Measurements from ENCODE around the gene CCDC85C.

The CCDC85C gene

DNA sequence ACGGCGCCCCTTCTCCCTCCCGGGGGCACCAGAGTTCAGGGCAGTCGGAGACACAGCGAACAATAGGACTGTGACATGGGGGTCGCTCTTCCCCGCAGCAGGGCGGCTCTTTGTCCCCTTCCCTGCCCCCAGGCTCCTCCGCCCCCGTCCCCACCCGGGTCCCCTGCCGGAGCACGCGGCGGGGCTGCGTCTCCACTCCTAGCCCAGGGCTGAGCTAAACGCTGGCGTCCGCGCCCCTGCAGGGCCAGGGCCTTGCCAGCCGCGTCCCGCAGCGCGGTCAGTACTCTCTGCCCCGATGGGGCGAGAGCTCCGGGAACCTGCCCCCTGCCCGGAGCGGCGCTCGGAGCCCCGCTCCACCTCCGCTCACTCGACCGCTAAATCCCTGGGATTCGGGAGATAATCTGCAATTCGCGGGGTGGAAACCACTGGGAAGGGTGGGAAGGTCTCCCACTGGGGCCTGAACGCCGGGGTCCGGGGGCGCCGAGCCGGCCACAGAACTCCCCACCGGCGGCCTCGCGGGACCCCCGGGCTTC, 825 bp upstream of the CCDC85C start:
- no peak for DNase-seq

DNA sequence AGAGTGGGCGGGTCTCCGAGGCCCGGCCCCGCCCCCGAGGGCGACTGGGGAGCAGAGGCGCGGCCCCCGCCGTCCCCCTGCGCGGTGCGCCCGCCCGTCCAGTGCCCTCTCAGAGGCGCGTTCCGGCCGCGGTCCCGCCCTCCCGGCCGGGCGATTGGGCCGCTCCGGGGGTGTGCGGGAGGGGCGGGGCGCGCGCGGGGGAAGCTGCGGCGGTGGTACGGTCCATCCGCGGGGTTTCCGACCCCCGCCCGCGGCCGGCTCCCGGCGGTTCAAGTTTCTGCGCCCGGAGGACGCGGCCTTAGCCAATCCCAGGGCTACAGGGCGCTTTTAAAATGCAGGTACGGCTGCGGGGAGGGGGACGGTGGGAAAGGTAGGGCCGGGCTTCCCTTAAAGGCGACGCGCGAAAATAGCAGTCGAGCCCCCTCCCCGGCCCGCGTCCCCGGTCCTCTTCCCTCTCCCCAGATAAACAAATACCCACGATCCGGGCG, 315 bp upstream of the CCDC85C start:
- peak; percentile 95 for DNase-seq

DNA sequence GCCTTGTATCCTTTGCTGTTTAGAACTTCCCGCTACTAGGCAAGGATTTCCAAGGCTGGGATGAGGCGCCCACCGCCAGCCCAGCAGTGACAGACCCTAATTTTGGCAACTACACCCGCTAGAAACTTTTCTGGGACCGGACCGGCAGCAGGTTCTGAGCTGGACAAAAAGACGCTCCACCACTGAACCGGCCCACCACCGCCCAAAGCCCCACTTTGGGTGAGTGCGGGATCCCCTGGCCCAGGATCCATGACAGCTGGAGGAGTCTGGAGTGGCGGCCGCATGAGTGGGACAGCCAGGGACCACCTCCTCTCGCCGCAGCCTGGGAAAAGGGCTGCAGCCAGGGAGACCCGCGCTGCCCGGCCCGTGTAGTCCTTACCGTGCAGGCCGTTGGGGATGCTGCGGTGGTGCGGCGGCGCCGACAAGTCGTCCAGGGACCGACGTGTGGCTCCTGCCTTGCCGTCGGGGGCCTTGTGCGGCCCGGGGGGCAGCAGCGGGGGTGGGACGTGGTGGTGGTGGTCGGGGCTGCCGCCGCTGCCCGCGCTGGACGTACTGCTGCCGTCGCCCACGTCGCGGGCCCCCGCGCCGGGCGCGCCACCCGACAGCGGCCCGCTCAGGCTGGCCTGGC, 1.1 kb downstream of the CCDC85C start:
- no peak for DNase-seq

DNA sequence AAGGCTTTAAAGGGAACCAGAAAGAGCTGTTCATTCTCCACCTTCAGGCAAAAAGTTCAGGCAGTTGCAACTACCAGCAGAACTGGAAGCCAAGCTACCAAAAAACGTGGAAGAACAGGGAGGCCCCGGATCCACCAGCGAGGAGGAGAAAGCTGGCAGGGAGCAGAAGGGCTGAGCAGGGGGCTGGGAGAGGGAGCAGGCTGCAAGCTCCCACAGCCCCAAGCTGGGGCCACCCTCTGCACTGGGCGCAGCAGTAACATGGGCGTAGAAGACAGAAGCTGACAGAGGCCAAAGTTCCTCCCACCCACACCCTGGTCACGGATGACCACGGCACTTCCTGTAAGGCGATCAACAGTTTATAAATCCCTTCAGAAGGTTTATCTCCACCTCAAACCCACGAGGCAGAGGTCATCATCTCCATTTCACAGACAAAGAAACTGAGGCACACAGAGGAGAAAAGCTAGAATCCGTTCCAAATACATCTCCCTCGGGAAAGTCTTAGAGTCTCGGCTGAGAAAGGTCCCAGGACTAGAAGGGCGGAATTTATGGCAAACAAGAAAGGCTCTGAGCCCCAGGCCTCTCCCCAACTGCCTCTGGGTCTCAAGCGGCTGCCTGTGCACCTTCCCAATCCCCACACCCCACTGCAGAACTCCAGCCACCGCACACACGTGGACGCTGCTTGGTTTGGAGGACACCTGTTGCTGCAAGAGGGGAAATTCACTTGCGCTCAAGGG, 1.8 kb downstream of the CCDC85C start:
- no peak for DNase-seq

DNA sequence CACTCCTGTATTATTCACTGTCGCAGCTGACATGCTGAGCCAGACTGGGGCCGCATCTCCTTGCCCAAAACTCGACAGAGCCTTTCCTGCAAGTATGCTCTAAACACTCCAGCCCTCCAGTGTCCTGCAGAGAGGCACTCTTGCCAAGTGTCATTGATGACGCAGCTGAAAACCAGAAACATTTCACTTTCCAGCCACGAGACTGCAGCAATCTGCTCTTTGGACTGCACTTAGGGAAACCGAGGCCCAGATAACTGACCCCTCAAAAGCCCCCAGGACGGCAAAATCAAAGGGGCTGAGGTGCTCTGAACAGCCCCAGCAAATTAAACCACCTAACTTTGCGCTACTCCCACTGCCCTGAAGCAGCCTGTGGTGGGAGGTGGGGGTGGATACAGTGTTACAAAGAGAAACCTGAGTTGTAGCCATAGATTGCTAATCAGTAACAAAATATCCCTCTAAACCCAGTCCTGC, 2.6 kb downstream of the CCDC85C start:
- no peak for DNase-seq

DNA sequence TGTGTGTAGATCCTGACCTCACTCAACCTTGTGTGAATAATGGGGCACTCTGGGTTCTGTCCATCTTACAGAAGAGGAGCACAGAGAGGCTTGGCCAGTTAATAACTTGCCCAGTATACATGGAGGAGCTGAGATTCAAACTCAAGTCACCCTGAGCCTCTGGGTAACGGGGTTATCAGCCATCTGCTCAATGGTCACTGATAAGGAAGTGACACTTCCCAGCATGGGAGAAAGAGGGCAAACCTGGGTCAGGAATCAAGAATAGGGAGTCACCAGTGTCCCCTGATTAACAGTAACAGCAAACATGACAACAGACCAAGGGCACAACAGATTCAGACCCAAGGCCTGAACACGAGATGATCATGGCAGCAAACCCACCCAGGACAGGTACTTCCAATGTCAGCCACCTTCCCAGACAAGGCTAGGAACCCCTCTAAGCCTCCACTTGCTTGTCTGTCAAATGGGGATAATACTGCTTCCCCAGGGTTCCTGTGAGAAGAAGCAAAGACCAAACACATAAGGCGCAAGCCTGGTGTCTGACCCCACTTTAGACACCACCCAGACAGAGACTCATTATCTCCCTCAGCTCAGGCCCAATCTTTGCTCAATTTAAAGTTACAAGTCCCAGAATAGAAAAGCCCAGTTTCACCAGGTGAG, 3.6 kb downstream of the CCDC85C start:
- DNase-seq = no peak

DNA sequence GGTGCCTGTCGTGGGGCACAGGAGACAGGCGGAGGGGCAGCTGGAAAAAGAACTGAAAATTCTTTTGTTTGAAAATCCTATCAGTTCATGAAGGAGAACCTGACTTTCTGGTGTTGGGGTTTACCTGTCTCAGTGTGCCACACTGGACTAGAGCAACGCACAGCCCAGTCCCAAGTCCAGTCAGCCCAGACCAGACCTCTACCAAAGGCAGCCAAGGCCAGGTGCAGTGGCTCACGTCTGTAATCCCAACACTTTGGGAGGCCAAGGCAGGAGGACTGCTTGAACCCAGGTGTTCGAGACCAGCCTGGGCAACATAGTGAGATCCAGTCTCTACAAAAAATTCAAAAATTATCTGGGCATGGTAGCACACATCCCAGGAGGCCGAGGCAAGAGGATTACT, 4.6 kb downstream of the CCDC85C start:
- DNase-seq = no peak

DNA sequence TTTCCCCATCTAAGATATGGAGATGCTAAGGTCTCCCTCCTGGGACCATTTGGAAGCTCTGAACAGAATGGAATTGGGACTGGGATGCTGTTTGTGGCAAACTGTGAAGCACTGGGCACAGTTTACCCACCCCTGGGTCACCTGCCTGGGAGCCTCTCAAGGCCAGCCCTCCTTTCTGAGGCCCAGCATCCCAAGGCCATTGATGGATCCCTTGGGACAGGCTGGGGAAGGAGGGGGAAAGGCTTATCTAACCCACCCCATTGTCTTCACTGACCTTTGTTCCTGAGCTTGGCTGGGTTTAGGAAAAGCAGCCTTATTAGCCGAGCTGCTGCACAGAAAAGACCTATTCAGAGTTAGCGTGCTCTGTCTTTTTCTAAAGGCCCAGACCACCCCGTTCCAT, 5.2 kb downstream of the CCDC85C start:
- no peak for DNase-seq

DNA sequence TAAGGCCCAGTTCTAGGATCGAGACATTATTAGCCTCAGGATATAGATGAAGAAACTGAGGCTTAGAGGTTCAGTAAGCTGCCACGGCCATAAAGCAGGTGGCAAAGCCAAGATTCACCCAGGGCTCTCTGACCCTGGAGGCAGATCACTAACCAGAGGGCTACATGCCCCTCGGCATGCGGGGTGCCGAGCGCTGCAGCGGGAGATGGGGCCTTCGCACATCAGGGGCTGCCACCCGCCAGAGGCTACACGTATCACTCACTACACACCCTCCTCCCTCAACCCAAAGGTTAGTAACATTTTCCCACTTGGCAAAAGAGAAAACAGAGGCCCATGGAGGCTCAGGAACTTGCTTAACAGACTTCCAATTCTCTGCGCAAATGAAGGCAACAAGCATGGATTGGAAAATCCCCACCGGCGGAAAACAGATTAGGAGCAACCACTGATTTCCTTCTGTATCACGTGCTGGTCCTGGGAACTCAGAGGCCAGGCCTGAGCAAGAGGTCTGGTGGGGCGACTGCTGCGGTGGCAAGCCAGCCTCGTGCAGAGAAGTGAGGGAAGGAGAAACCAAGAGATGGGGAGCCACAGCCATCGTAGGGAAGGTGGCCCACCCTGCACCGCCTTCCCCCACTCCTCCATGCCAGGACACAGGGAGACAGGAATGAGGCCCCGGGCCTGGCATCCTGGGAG, 6.0 kb downstream of the CCDC85C start:
- DNase-seq = no peak

DNA sequence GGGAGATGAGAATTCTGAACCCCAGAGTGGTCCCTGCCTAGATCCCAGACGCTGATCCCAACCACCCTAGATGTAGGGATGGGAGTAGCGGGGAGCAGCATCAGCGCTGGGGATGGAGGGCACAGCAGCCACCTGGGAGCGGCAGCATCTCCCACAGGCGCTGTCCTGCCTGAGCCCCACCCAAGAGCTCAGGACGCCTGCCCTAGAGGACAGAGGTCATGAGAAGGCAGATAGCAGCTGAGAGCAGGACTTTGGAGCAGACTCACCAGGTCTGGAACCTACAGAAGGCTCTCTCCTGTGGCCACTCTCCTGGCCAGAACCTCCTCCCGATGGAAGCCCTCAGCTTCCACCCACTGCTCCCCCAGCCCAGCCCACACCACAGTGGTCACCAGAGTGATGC, 7.2 kb downstream of the CCDC85C start:
- no peak for DNase-seq

DNA sequence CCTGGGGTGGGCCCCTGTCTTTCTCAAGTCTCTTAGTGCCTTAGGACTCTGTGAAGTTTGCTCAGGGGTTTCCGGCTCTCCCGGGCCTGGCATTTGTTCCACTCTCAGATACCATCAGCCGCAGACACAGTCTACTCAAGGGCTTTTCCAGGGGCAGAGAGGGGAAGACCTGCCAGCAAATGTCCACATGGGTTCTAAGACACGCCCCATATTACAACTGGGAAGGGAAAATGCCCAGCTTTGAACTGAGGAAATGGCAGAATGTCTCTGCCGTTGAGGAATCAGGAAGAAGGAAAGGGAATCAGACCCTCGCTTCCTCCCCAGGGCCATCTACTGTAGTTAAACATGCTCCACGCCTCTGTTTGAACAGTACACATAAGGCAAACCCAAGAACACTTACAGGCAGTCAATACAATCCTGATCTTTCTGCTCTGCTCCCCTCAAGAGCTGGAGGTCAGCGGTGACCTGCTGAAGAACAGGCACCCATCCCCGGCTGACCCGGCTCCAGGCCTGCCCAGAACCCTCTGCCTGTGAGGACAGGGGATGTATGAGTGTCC, 7.9 kb downstream of the CCDC85C start:
- DNase-seq = no peak

DNA sequence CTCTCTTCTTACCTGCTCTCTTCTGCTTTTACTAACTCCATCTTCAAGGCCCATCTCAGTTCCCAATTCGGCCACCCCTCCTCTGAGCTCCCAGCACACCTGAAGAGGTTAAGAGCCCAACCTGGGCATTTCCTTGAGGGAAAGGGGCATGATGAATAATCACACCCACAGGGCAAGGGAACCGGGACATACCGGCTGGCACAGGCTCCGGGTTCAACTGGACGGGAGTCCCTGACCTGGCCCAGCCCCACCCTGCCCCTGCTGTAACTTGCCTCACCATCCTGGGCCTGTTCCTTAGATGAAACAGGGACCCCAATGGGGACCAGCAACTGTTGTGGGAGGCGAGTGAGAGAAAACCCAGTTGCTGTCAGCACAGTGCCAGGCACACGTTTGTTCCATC, 8.5 kb downstream of the CCDC85C start:
- no peak for DNase-seq

DNA sequence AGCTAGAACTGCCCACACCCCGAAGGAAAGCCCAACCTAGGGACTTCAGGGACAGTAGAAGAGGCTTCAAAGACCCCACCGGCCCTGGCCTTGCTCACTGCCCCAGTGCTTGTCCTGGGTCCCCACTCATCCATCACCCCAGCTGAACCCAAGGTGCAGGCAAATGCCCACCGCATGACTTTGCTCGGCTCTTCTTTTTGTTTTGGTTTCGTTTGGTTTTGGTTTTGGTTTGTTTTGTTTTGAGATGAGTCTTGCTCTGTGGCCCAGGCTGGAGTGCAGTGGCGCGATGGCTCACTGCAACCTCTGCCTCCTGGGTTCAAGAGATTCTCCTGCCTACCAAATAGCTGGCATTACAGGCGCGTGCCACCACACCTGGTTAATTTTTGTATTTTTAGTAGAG, 9.0 kb downstream of the CCDC85C start:
- DNase-seq = no peak

DNA sequence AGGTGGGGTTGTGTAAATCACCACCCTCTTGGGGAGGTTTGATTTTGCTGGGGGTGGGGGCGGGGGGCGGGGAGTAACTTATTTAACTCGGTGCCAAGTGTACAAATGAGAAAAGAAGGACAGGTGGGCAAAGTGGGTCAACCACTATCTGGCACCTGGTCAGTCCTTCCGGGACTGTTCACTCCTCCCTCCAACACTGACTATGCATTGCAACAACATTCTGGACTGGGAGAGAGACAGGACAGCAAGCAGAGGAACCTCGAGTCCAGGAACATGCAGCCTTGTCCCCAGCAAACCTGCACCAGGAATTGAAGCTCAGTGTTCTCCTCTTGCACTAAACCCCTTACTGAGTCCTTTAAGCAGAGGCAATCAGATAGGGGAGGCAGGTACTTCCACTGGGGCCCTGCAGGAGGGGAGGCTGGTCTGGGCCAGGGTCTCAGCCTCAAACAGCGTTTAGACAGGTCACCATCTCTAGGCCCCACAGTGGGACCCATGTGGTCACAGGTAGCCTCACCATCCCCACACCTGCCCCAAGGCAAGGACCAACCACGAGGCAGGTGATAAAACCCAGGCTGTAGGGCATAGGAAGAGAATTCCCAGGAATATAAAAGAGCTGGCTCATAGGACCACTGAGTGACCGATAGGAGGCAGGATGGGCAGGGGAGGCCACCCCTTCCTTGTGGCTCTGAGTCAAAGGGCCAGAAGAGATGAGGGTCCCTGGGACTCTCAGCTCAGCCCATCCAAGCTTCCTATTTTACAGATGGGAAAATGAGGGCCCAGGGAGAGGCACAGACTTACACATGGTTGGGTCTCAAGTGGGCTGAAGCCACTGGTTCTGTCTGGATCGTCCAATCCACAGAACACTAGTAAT, 9.8 kb downstream of the CCDC85C start:
- no peak for DNase-seq

DNA sequence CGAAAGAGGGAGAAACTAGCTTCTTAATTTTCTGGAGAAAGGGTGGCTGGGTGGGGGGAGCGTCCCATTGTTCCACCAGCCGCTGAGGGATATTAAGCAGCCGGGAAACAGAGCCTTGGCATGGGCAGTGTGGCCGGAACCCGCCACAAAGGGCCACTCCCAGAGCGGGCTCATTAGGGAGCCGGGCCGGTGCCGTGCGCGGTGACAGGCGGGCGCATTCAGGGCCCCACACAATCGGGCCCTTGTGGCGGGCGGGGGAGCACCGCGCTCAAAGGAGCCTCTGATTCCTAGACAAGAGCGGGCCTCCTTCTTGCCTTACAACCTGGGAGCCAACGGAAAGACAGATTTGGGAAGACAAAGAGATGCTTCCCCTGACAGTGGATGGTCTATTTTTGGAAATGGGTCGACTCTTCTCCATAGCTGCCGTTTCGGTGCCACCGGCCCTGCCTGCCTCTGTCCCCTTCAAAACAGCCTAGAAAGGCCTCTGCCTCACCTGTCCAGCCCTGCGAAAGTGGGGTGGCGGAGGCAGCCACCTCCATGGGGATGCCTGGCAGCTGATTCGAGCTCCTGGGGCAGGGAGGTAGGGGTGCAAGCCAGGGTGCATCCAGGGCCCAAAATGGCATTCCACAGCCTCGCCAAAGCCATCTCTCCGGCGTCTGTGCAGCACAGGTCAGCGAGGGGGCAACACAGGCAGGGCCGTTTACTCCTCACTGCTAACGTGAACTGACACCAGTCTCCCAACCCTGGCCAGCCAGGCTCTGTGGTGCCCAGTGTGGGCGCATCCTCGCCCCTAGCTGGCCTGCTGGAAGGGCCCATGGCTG, 10.9 kb downstream of the CCDC85C start:
- no peak for DNase-seq

DNA sequence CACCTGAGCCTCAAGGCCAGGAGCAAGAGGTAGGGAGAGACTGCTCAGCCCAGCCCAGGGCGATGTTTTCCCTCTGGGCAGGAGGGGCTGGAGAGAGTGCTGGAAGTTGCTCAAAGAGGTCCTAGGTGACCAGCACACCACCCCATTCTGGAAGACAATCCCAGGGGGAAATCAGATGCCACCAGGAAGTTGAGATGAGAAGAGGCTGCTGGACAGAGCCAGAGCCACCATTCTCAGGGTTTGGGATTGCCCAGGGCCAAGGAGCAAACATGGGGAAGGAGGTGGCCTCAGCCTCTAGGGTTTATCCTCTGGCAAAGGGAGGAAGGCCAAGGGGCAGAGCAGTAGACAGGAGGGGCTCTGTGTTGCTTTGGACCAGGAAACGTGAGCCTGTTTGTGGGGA, 11.6 kb downstream of the CCDC85C start:
- no peak for DNase-seq

DNA sequence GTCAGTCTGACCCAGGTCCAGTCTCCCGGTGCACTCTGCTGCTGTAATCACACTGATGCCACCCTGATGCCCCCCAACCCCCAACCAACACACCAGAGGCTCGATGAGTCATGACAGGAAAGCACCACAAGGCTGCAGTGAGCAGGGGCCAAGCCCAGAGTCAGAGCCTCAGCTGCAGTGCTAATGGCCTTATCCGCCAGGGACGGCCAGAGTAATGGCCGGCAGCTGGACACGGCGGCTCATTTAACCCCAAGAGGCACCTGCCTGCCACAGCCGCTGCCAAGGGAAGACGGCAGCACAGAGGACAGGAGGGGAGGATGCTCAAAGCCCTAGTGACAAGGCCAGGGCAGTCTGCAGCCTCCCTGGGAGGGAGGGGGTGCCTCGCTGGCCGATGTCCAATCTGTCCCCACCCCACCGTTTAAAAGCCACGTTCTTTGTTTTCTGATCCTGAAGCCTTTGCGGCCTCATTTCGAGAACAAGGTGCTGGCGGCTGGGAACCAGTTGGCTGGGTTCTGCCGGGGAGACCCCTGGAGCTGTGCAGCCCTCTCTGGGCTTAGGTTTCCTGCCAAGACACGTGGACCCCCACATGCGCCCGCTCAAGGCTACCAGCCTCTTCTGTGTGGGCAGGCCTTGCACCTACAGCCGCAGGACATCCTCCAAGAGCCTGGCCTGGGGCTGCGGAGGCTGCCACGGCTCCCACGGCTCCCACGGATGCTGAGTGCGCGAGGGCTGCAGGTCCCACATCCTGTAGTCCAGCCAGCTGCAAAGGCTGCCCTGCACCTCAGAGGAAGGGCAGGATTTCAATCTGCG, 13.1 kb downstream of the CCDC85C start:
- no peak for DNase-seq

DNA sequence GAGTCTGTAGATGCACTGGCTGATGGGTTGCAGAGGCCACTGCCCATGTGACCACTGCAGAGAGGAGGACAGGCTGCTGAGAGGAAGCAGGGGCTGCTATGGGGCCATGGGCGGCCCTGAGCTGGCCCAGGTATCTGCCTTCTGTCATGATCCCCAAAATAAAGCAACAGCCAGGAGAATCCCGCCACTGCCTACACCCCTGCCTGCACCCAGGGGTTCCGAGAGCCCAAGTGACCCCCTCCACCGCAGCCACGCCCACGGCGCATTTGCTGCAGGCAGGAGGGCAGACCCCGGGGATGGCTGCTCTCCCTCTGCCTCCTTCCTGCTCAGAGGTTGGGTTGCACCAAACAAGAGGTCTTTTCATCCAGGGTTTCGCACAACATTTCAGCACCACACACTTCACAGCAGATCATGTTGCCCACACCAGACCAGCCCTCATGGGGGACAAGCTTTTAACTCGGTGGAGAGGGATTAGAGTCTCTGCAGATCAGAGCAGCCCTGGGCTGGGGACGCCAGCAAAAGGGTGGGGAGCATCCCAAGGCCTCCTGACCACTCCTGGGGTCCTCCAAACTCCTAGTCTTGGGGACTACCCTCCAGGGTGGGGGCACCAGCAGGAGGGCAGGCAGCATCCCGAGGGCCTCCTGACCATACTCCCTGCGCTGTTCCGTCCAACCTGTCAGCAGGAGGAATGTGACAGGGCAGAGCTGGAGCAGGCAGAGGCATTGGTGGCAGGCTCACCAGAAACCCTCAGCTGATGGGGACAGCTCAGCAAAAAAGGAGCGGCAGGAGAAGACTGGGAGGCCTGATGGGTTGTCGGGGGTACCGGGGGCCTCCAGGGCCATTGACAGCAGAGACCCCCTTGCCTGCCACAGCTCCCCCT, 14.1 kb downstream of the CCDC85C start:
- no peak for DNase-seq

DNA sequence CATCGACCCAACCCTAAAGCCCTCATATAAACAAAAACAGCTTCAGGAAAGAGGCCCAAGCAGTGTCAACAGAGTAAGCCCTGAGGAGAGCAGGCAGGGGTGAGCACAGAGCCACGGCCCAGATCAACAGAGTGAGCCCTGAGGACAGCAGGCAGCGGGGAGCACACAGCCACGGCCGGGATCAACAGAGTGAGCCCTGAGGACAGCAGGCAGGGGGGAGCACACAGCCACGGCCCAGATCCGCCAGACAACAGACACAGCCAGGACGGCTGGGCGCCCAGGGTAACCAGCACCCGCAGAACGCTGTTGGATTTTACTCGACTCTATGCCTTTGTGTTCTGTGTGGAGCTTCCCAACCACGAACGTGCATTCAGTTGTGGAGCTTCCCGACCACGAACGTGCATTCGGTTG, 15.0 kb downstream of the CCDC85C start:
- DNase-seq = no peak

Measured in activated CD4-positive, alpha-beta T cell treated with anti-CD3 and anti-CD28 coated beads for 1 hour (primary cell).